ENCODE results near the gene TMEM255B. TPM values are rescaled to one million over a fixed set of nuclear protein-coding genes. Genes with fewer than 3 reads are reported as not detected.

TMEM255B gene
- total and polyA plus RNA-seq, 2 donors (not counting 3 experiments of a cell fraction or from before 2014, with no cell fraction given), result 105 to 121 TPM

DNA sequence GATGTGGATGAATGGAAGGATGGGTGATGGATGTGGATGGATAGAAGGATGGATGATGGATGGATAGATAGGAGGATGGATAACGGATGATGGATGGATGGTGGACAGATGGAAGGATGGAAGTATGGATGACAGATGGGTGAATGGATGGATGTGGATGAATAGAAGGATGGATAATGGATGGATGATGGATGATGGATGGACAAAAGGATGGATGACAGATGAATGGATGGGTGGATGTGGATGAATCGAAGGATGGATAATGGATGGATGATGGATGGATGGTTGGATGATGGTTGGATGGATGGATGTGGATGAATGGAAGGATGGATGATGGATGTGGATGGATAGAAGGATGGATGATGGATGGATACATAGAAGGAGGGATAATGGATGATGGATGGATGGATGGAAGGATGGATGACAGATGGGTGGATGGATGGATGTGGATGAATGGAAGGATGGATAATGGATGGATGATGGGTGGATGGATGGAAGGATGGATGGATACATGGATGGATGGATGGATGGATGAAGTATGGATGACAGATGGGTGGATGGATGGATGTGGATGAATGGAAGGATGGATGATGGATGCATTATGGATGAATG lies 39.3 kb downstream of the TMEM255B start:
- dilution Hi-C loops (cut with MboI; ENCODE audit: extremely low pct_ligation_motif_present, low sequenced_read_pairs) (no loop called here), intact Hi-C loops (cut with micrococcal nuclease) (no loop called here)
- TF ChIP-seq, protein P1, sequence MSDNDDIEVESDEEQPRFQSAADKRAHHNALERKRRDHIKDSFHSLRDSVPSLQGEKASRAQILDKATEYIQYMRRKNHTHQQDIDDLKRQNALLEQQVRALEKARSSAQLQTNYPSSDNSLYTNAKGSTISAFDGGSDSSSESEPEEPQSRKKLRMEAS (IDR thresholded peaks at IDR 0.05; ENCODE audit: insufficient read depth, insufficient read length), result no peak
- TF ChIP-seq GATA2 (IDR thresholded peaks at IDR 0.05; ENCODE audit: insufficient read depth, insufficient read length, low read depth, low read length) (no peak), MYC (IDR thresholded peaks at IDR 0.05; ENCODE audit: low read depth, low read length) (no peak), EZH2 (IDR thresholded peaks at IDR 0.05; ENCODE audit: borderline replicate concordance, low read depth, low read length, severe bottlenecking) (no peak), FOS (IDR thresholded peaks at IDR 0.05; ENCODE audit: borderline replicate concordance, insufficient read depth, low read length) (no peak), POLR2A (IDR thresholded peaks at IDR 0.05; ENCODE audit: low read depth, low read length) (no peak), JUN (IDR thresholded peaks at IDR 0.05; ENCODE audit: borderline replicate concordance, insufficient read depth, insufficient read length, low read depth) (no peak), POLR2AphosphoS5 (IDR thresholded peaks at IDR 0.05; ENCODE audit: insufficient read depth, low read depth, low read length) (no peak)
- TF ChIP-seq, protein P2, sequence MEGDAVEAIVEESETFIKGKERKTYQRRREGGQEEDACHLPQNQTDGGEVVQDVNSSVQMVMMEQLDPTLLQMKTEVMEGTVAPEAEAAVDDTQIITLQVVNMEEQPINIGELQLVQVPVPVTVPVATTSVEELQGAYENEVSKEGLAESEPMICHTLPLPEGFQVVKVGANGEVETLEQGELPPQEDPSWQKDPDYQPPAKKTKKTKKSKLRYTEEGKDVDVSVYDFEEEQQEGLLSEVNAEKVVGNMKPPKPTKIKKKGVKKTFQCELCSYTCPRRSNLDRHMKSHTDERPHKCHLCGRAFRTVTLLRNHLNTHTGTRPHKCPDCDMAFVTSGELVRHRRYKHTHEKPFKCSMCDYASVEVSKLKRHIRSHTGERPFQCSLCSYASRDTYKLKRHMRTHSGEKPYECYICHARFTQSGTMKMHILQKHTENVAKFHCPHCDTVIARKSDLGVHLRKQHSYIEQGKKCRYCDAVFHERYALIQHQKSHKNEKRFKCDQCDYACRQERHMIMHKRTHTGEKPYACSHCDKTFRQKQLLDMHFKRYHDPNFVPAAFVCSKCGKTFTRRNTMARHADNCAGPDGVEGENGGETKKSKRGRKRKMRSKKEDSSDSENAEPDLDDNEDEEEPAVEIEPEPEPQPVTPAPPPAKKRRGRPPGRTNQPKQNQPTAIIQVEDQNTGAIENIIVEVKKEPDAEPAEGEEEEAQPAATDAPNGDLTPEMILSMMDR (IDR thresholded peaks at IDR 0.05; ENCODE audit: extremely low read depth in 1 of 2, insufficient read depth in 1 of 2, low read depth in 1 of 2, low read length in 2 of 2), result no peak
- H3K4me1 ChIP-seq (ENCODE audit: control insufficient read depth, extremely low read depth, insufficient read depth, low read length), result peaks cover 3% of the 10 kb centered on the region
- H3K4me3 ChIP-seq (replicated peaks in 1 of 3; ENCODE audit: insufficient read depth in 1 of 3, low read depth in 1 of 3, low read length in 3 of 3), result no peak overlapping the region
- no peak for FAIRE-seq
- peaks cover 0 to 40% of the 10 kb centered on the region in 2 experiments for H3K36me3 ChIP-seq (ENCODE audit: control insufficient read depth in 2 of 2, extremely low read depth in 1 of 2, insufficient read depth in 2 of 2, low read length in 2 of 2)
- no peak overlapping the region for H3K27ac ChIP-seq (ENCODE audit: insufficient read depth, low read depth, low read length)
- H3K27me3 ChIP-seq (ENCODE audit: control insufficient read depth in 2 of 2, insufficient read depth in 2 of 2, low read length in 2 of 2), result no peaks in the 10 kb centered on the region
- H3K9me1 ChIP-seq (replicated peaks; ENCODE audit: control insufficient read depth, extremely low read depth, insufficient read depth, low read length), result no peaks in the 10 kb centered on the region
- no peak overlapping the region for H2AFZ ChIP-seq (ENCODE audit: low read depth, low read length)
- no peaks in the 10 kb centered on the region for H3K79me2 ChIP-seq (ENCODE audit: control insufficient read depth, insufficient read depth, low read length)
- no peak overlapping the region for H3K4me2 ChIP-seq (ENCODE audit: insufficient read depth, low read length)
- BruUV-seq (replicated peaks), result no TSS peak
- H4K20me1 ChIP-seq (replicated peaks; ENCODE audit: control insufficient read depth, extremely low read depth, insufficient read depth, low read length), result no peaks in the 10 kb centered on the region
- POLR2A ChIA-PET, result no interaction called here
- DNase-seq (ENCODE audit: low read depth, low spot score), result no peak
- CTCF ChIA-PET, result no interaction called here
- H3K9me3 ChIP-seq (replicated peaks; ENCODE audit: control insufficient read depth, insufficient read depth, low read length), result no peaks in the 10 kb centered on the region
- H3K9ac ChIP-seq (replicated peaks; ENCODE audit: extremely low read depth, insufficient read depth, low read length), result no peak overlapping the region
